Progenitor cell of endocrine pancreas (in vitro differentiated cells): ENCODE measurements around the gene ROGDI. TPM values are rescaled to one million over a fixed set of nuclear protein-coding genes. Genes with fewer than 3 reads are reported as not detected.

ENCODE experiments used
- DNase-seq: peaks from one replicate; pipeline ENCODE4 v3.0.0; 2021; ENCODE audit warnings: low spot score; ENCODE audit not compliant: unreplicated experiment
- H3K27ac Mint-ChIP-seq: 2 replicates; pipeline ENCODE4 v1.8.0; 2021; ENCODE audit warnings: mild to moderate bottlenecking, moderate library complexity, mixed read lengths
- H3K27me3 Mint-ChIP-seq: 2 replicates; pipeline ENCODE4 v1.8.0; 2021; ENCODE audit warnings: mixed read lengths
- H3K36me3 Mint-ChIP-seq: 2 replicates; pipeline ENCODE4 v1.8.0; 2022; ENCODE audit warnings: mixed read lengths; ENCODE audit not compliant: insufficient read depth
- H3K4me1 Mint-ChIP-seq: 2 replicates; pipeline ENCODE4 v1.8.0; 2021; ENCODE audit warnings: low read depth, mixed read lengths
- H3K4me3 Mint-ChIP-seq: 2 replicates; pipeline ENCODE4 v1.8.0; 2021; ENCODE audit warnings: low read depth, mild to moderate bottlenecking, moderate library complexity, mixed read lengths
- H3K9me3 Mint-ChIP-seq: 2 replicates; pipeline ENCODE4 v1.8.0; 2021; ENCODE audit warnings: low read depth, mixed read lengths
- total RNA-seq: library from RNA; stranded (reverse); gene quantifications from 2 replicates; pipeline ENCODE4 v1.2.1, GENCODE V29; 2021
- TF ChIP-seq, protein P1 (sequence below): fragments of 200-600 bp; sonication (generic); IDR thresholded peaks from one replicate; pipeline ENCODE4 v1.5.0; 2021; ENCODE audit warnings: antibody characterized with exemption, mild to moderate bottlenecking; ENCODE audit not compliant: unreplicated experiment

ROGDI gene
- total RNA-seq, 1 donor from 2014 or later = 44.1 TPM

DNA sequence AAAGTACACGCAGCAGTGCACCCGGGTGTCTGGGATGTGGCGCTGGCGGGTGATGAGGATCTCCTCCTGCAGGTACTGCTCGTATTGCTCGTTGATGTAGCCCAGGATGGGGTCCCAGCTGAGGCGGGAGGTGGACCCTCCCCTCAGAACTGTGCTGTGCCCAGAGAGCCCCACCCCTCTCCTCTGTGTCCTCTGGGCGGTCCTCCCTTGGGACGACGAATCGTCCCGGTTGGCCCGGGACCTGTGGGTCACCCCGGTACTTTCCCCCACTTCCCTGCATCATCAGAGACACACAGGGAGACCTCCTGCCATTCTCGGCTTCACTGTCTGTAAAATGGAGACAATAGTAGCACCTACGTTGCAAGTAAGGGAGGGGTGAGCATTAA lies 18.5 kb downstream of the ROGDI start:
- no peak overlapping the region for H3K4me3 Mint-ChIP-seq
- H3K4me1 Mint-ChIP-seq = peaks cover 13% of the 10 kb centered on the region
- DNase-seq = no peak
- H3K9me3 Mint-ChIP-seq = no peaks in the 10 kb centered on the region
- TF ChIP-seq, protein P1, sequence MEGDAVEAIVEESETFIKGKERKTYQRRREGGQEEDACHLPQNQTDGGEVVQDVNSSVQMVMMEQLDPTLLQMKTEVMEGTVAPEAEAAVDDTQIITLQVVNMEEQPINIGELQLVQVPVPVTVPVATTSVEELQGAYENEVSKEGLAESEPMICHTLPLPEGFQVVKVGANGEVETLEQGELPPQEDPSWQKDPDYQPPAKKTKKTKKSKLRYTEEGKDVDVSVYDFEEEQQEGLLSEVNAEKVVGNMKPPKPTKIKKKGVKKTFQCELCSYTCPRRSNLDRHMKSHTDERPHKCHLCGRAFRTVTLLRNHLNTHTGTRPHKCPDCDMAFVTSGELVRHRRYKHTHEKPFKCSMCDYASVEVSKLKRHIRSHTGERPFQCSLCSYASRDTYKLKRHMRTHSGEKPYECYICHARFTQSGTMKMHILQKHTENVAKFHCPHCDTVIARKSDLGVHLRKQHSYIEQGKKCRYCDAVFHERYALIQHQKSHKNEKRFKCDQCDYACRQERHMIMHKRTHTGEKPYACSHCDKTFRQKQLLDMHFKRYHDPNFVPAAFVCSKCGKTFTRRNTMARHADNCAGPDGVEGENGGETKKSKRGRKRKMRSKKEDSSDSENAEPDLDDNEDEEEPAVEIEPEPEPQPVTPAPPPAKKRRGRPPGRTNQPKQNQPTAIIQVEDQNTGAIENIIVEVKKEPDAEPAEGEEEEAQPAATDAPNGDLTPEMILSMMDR = no peak
- no peaks in the 10 kb centered on the region for H3K27me3 Mint-ChIP-seq
- no peak overlapping the region for H3K27ac Mint-ChIP-seq
- no peaks in the 10 kb centered on the region for H3K36me3 Mint-ChIP-seq

- TF ChIP-seq, protein P1 = no peak
- no peaks in the 10 kb centered on the region for H3K36me3 Mint-ChIP-seq
- no peaks in the 10 kb centered on the region for H3K9me3 Mint-ChIP-seq
- DNase-seq = no peak
- no peak overlapping the region for H3K27ac Mint-ChIP-seq
- H3K4me1 Mint-ChIP-seq = peaks cover 8% of the 10 kb centered on the region
- no peaks in the 10 kb centered on the region for H3K27me3 Mint-ChIP-seq
- no peak overlapping the region for H3K4me3 Mint-ChIP-seq
Observed at GRCh38 chr16:4783251-4783950, 19.0 kb downstream of the ROGDI start.

DNA sequence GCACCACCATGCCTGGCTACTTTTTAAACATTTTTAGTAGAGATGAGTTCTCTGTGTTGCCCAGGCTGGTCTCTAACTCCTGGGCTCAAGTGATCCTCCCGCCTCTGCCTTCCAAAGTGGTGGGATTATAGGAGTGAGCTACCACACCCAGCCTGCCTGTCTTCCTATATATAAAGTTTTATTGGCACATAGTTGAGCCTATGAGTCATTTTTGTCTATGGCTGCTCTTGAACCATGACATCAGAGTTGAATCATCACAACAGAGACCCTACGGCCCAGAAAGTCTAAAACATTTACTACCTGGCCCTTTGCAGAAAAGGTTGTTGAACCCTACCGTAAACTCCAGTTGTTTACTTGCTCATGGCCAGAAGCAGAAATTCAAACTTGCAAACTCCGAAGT lies 22.2 kb downstream of the ROGDI start:
- TF ChIP-seq, protein P1 = no peak
- Mint-ChIP-seq H3K9me3 (no peaks in the 10 kb centered on the region), H3K36me3 (no peaks in the 10 kb centered on the region), H3K4me3 (no peak overlapping the region), H3K4me1 (no peaks in the 10 kb centered on the region), H3K27ac (no peak overlapping the region), H3K27me3 (no peaks in the 10 kb centered on the region)
- no peak for DNase-seq

- no peaks in the 10 kb centered on the region for H3K36me3 Mint-ChIP-seq
- H3K27me3 Mint-ChIP-seq = no peaks in the 10 kb centered on the region
- TF ChIP-seq, protein P1 = no peak
- no peak overlapping the region for H3K4me3 Mint-ChIP-seq
- H3K9me3 Mint-ChIP-seq = no peaks in the 10 kb centered on the region
- H3K4me1 Mint-ChIP-seq = peaks cover 2% of the 10 kb centered on the region
- no peak for DNase-seq
- no peak overlapping the region for H3K27ac Mint-ChIP-seq
Observed at GRCh38 chr16:4778050-4778392, 24.4 kb downstream of the ROGDI start.

GRCh38 chr16:4777339-4778049 lies 24.9 kb downstream of the ROGDI start:
- Mint-ChIP-seq H3K4me3 (no peak overlapping the region), H3K9me3 (no peaks in the 10 kb centered on the region), H3K27me3 (no peaks in the 10 kb centered on the region), H3K4me1 (peaks cover 2% of the 10 kb centered on the region), H3K27ac (no peak overlapping the region), H3K36me3 (no peaks in the 10 kb centered on the region)
- TF ChIP-seq, protein P1 = no peak
- no peak for DNase-seq
